ENCODE results near the gene TMEM41B. TPM values are rescaled to one million over a fixed set of nuclear protein-coding genes. Genes with fewer than 3 reads are reported as not detected.

Gene TMEM41B
- total RNA-seq, 1 donor from 2014 or later: 18.9 TPM

GRCh38 chr11:9347100-9347499 lies 32.7 kb upstream of the TMEM41B start:
- Histone ChIP-seq H3K4me3 (no peak overlapping the region), H3K27me3 (no peaks in the 10 kb centered on the region), H3K9me3 (no peaks in the 10 kb centered on the region), H3K36me3 (no peaks in the 10 kb centered on the region), H3K4me1 (no peaks in the 10 kb centered on the region), H3K27ac (no peak overlapping the region)
- DNase-seq (ENCODE audit: extremely low spot score in 2 of 2): no peak
- TF ChIP-seq POLR2A (IDR thresholded peaks at IDR 0.05) (no peak), POLR2AphosphoS5 (IDR thresholded peaks at IDR 0.05; ENCODE audit: insufficient read depth in 1 of 2, low read depth in 1 of 2) (no peak), CTCF (IDR thresholded peaks at IDR 0.05) (no peak)
- intact Hi-C loops (cut with DNase I): no loop called here

GRCh38 chr11:9344061-9344680 lies 29.8 kb upstream of the TMEM41B start:
- intact Hi-C loops (cut with DNase I): no loop called here
- H3K27me3 ChIP-seq: no peaks in the 10 kb centered on the region

GRCh38 chr11:9341638-9342178 lies 27.3 kb upstream of the TMEM41B start:
- Histone ChIP-seq H3K36me3 (no peaks in the 10 kb centered on the region), H3K4me1 (no peaks in the 10 kb centered on the region), H3K27me3 (no peaks in the 10 kb centered on the region), H3K27ac (no peak overlapping the region), H3K4me3 (no peak overlapping the region), H3K9me3 (no peaks in the 10 kb centered on the region)
- TF ChIP-seq POLR2A (IDR thresholded peaks at IDR 0.05): no peak
- no peak for TF ChIP-seq CTCF (IDR thresholded peaks at IDR 0.05)
- TF ChIP-seq POLR2AphosphoS5 (IDR thresholded peaks at IDR 0.05; ENCODE audit: insufficient read depth in 1 of 2, low read depth in 1 of 2): no peak
- intact Hi-C loops (cut with DNase I): no loop called here
- no peak for DNase-seq (ENCODE audit: extremely low spot score in 2 of 2)

More at GRCh38 chr11:9344061-9344680, 29.8 kb upstream of the TMEM41B start:
- Histone ChIP-seq H3K27ac (no peak overlapping the region), H3K9me3 (no peaks in the 10 kb centered on the region), H3K36me3 (no peaks in the 10 kb centered on the region), H3K4me1 (no peaks in the 10 kb centered on the region), H3K4me3 (no peak overlapping the region)
- TF ChIP-seq CTCF (IDR thresholded peaks at IDR 0.05) (no peak), POLR2AphosphoS5 (IDR thresholded peaks at IDR 0.05; ENCODE audit: insufficient read depth in 1 of 2, low read depth in 1 of 2) (no peak), POLR2A (IDR thresholded peaks at IDR 0.05) (no peak)
- DNase-seq (ENCODE audit: extremely low spot score in 2 of 2): no peak

GRCh38 chr11:9332655-9333054 lies 18.3 kb upstream of the TMEM41B start:
- Histone ChIP-seq H3K9me3 (no peaks in the 10 kb centered on the region), H3K4me1 (peaks cover 7% of the 10 kb centered on the region), H3K27ac (no peak overlapping the region), H3K4me3 (no peak overlapping the region), H3K27me3 (no peaks in the 10 kb centered on the region), H3K36me3 (no peaks in the 10 kb centered on the region)
- intact Hi-C loops (cut with DNase I): no loop called here
- TF ChIP-seq POLR2AphosphoS5 (IDR thresholded peaks at IDR 0.05; ENCODE audit: insufficient read depth in 1 of 2, low read depth in 1 of 2): no peak
- no peak for TF ChIP-seq POLR2A (IDR thresholded peaks at IDR 0.05)
- TF ChIP-seq CTCF (IDR thresholded peaks at IDR 0.05): no peak
- no peak for DNase-seq (ENCODE audit: extremely low spot score in 2 of 2)
